GM12801 (cell line): ENCODE measurements around the gene CAMK2B.

Experiments used
- CTCF ChIP-seq: IDR thresholded peaks from one replicate; pipeline ENCODE4 v1.5.1; 2011; ENCODE audit warnings: control low read depth; ENCODE audit not compliant: insufficient read length; ENCODE audit errors: extremely low read depth

Gene CAMK2B

GRCh38 chr7:44307905-44308595 is 17.3 kb downstream of the CAMK2B start:
- TF ChIP-seq CTCF, result no peak

- no peak for TF ChIP-seq CTCF
Observed at GRCh38 chr7:44307301-44307900, 18.0 kb downstream of the CAMK2B start.

- TF ChIP-seq CTCF, result no peak
Observed at GRCh38 chr7:44306606-44307005, 18.8 kb downstream of the CAMK2B start.

GRCh38 chr7:44305564-44306507 is 19.6 kb downstream of the CAMK2B start:
- TF ChIP-seq CTCF, result no peak

GRCh38 chr7:44294325-44295069 is 30.9 kb downstream of the CAMK2B start:
- TF ChIP-seq CTCF, result no peak

GRCh38 chr7:44293561-44294324 is 31.7 kb downstream of the CAMK2B start:
- no peak for TF ChIP-seq CTCF
